ENCODE measurements around the gene NOL4L. TPM values are rescaled to one million over a fixed set of nuclear protein-coding genes. Genes with fewer than 3 reads are reported as not detected.
A peak's percentile ranks its signal among the peaks of the same experiment; 100 is the strongest.

The NOL4L gene
- total RNA-seq, 2 donors from 2014 or later, result 60.9 to 62.9 TPM

- Mint-ChIP-seq H3K27ac (peak overlapping the region; percentile 88), H3K27me3 (no peaks in the 10 kb centered on the region), H3K4me1 (peaks cover 60% of the 10 kb centered on the region), H3K36me3 (ENCODE audit: low read depth) (peaks cover 8% of the 10 kb centered on the region), H3K4me3 (peak overlapping the region; percentile 74)
- no peaks in the 10 kb centered on the region for H3K9me3 ChIP-seq (ENCODE audit: control insufficient read depth, low read length, poor library complexity, severe bottlenecking)
- DNase-seq (no peak), ATAC-seq (no peak)
Measured at GRCh38 chr20:32528905-32529670, 56.0 kb downstream of the NOL4L start.

- ATAC-seq, result no peak
- peaks cover 8% of the 10 kb centered on the region for H3K36me3 Mint-ChIP-seq (ENCODE audit: low read depth)
- H3K27me3 Mint-ChIP-seq, result no peaks in the 10 kb centered on the region
- H3K27ac Mint-ChIP-seq, result peak overlapping the region; percentile 88
- H3K9me3 ChIP-seq (ENCODE audit: control insufficient read depth, low read length, poor library complexity, severe bottlenecking), result no peaks in the 10 kb centered on the region
- no peak for DNase-seq
- peak overlapping the region; percentile 74 for H3K4me3 Mint-ChIP-seq
- peaks cover 61% of the 10 kb centered on the region for H3K4me1 Mint-ChIP-seq
Measured at GRCh38 chr20:32528171-32528891, 56.8 kb downstream of the NOL4L start.

DNA sequence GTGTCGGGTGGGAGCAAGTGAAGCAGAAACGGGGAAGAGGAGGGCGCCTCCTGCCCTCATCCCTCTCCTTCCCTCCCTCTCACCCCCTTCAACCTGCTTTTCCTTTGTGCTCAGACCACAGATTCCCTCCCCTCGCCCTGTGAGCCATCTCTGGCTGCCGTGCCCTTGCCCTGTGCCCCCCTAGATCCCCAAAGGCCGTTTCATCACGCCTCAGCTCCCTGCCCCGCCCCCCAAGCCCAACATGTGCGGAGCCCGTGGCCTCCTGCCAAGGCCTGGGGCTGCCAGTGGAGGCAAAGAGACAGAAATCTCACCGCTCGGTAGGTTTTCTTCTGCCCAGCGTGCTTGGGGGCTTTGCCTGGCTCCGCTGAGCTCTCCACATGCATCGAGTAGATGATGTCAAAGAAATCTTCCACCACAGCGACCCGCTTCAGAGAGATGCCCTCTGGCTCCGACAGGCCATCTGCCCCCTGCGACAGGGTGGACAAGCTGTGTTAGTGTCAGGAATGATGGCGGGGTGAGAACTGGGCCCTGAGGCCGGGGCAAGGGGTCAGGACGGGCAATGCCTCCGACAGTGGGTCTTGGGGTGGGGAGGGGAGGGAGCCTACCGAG, 57.6 kb downstream of the NOL4L start:
- peak overlapping the region; percentile 88 for H3K27ac Mint-ChIP-seq
- H3K4me1 Mint-ChIP-seq, result peaks cover 64% of the 10 kb centered on the region
- DNase-seq, result no peak
- peak overlapping the region; percentile 43 for H3K4me3 Mint-ChIP-seq
- peaks cover 8% of the 10 kb centered on the region for H3K36me3 Mint-ChIP-seq (ENCODE audit: low read depth)
- ATAC-seq, result no peak
- H3K27me3 Mint-ChIP-seq, result no peaks in the 10 kb centered on the region
- H3K9me3 ChIP-seq (ENCODE audit: control insufficient read depth, low read length, poor library complexity, severe bottlenecking), result no peaks in the 10 kb centered on the region

DNA sequence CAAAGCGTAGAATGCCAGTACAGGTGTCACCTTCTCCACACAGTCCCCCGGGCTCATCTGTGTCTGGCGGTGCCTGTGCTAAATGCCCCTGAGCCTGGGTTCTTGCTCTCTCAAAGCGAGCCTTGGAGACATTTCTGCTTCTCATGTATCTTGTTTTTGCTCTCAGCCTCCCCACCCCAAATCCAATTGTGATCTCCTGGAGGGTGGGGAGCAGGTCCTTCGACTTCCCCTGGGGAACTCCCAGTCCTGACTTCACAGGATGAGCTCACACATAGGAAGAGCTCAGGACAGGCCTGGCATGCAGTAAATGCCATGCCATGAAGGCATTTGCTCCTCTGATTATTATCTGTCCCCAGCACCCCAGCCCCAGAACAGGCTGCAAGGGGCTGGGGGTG, 58.1 kb downstream of the NOL4L start:
- Mint-ChIP-seq H3K27ac (peak overlapping the region; percentile 88), H3K27me3 (no peaks in the 10 kb centered on the region), H3K4me3 (peak overlapping the region; percentile 43), H3K36me3 (ENCODE audit: low read depth) (peaks cover 8% of the 10 kb centered on the region), H3K4me1 (peaks cover 64% of the 10 kb centered on the region)
- DNase-seq (no peak), ATAC-seq (no peak)
- H3K9me3 ChIP-seq (ENCODE audit: control insufficient read depth, low read length, poor library complexity, severe bottlenecking), result no peaks in the 10 kb centered on the region

DNA sequence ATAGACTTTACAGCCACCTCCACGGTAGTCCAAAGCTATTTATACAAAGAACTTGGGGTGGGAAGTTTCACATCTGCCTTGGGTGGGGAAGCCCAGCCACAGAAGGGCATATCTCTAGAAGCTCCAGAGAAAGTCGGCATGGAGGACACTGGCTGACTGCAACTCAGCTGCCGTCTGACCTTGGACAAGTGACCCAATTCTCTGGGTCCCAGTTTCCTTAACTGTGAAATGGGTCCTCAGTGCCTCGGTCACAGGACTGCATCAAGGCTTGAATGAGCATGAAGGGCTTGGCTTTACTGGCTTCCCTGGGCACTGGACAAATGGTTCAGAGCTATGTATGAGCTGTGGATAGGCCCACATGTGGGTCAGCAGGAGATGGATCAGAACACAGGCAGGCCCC, 58.6 kb downstream of the NOL4L start:
- DNase-seq (no peak), ATAC-seq (no peak)
- H3K27ac Mint-ChIP-seq, result peak overlapping the region; percentile 88
- no peak overlapping the region for H3K4me3 Mint-ChIP-seq
- H3K9me3 ChIP-seq (ENCODE audit: control insufficient read depth, low read length, poor library complexity, severe bottlenecking), result no peaks in the 10 kb centered on the region
- no peaks in the 10 kb centered on the region for H3K27me3 Mint-ChIP-seq
- H3K36me3 Mint-ChIP-seq (ENCODE audit: low read depth), result peaks cover 8% of the 10 kb centered on the region
- peaks cover 63% of the 10 kb centered on the region for H3K4me1 Mint-ChIP-seq

DNA sequence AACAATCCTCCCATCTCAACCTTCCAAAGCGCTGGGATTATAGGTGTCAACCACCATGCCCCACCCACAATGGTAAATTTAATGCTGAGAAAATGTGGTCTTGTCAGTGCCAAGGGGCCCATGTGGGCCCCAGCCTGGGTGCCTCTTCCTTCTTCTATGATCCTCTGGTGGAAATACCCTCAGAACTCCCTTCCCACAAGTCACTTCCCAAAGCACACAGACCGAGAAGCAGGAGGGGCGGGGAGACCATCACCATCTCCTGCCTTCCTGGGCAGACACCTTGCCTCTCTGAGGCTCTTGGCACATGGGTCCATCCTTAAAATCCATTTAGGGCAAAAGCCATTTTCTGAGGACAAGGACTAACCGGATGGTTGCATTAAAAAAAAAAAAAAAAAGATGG, 59.0 kb downstream of the NOL4L start:
- peaks cover 63% of the 10 kb centered on the region for H3K4me1 Mint-ChIP-seq
- H3K27ac Mint-ChIP-seq, result peak overlapping the region; percentile 88
- no peak overlapping the region for H3K4me3 Mint-ChIP-seq
- no peaks in the 10 kb centered on the region for H3K27me3 Mint-ChIP-seq
- DNase-seq, result no peak
- H3K36me3 Mint-ChIP-seq (ENCODE audit: low read depth), result peaks cover 8% of the 10 kb centered on the region
- H3K9me3 ChIP-seq (ENCODE audit: control insufficient read depth, low read length, poor library complexity, severe bottlenecking), result no peaks in the 10 kb centered on the region
- ATAC-seq, result no peak

- DNase-seq (no peak), ATAC-seq (no peak)
- peaks cover 8% of the 10 kb centered on the region for H3K36me3 Mint-ChIP-seq (ENCODE audit: low read depth)
- H3K27ac Mint-ChIP-seq, result peak overlapping the region; percentile 86
- H3K4me1 Mint-ChIP-seq, result peaks cover 61% of the 10 kb centered on the region
- H3K9me3 ChIP-seq (ENCODE audit: control insufficient read depth, low read length, poor library complexity, severe bottlenecking), result no peaks in the 10 kb centered on the region
- H3K4me3 Mint-ChIP-seq, result no peak overlapping the region
- no peaks in the 10 kb centered on the region for H3K27me3 Mint-ChIP-seq
Measured at GRCh38 chr20:32524829-32525501, 60.2 kb downstream of the NOL4L start.

DNA sequence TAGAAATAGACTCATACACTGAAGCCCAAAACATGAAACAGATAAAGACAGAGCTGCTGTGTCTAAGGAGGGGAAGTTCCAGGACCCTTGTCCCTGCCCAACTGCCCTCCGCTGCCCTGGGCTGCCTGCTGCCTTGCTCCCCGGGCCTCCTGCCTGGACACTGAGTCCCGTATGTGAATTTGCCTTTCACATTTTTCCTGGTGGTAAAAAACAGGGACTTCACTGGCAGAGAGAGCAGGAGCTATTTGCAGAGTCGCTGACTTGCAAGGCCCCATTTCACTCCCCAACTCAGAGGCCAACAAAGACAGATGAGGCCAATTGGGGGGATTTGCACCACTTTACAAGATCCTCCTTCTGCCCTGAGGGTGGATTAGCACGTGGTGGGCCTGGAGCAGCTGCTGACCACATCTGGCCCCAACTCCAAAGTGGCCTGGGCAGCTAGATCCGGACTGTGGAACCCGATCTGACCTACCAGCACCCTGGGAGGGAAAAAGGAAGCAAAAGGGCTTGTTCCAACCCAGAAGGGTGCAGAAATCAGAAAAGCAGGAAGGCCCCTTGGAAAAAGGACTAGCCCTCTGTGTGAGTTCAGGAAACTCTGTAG, 61.4 kb downstream of the NOL4L start:
- DNase-seq (no peak), ATAC-seq (no peak)
- H3K27ac Mint-ChIP-seq, result peak overlapping the region; percentile 86
- H3K36me3 Mint-ChIP-seq (ENCODE audit: low read depth), result peaks cover 8% of the 10 kb centered on the region
- no peaks in the 10 kb centered on the region for H3K9me3 ChIP-seq (ENCODE audit: control insufficient read depth, low read length, poor library complexity, severe bottlenecking)
- H3K4me3 Mint-ChIP-seq, result no peak overlapping the region
- no peaks in the 10 kb centered on the region for H3K27me3 Mint-ChIP-seq
- peaks cover 49% of the 10 kb centered on the region for H3K4me1 Mint-ChIP-seq

GRCh38 chr20:32522776-32523612, 62.1 kb downstream of the NOL4L start:
- peak overlapping the region; percentile 28 for H3K4me3 Mint-ChIP-seq

GRCh38 chr20:32522526-32522775, 62.7 kb downstream of the NOL4L start:
- H3K4me3 Mint-ChIP-seq, result peak overlapping the region; percentile 28
- ATAC-seq (peak; percentile 32), DNase-seq (no peak)

More at GRCh38 chr20:32522776-32523612, 62.1 kb downstream of the NOL4L start:
- Mint-ChIP-seq H3K27me3 (no peaks in the 10 kb centered on the region), H3K4me1 (peaks cover 45% of the 10 kb centered on the region), H3K27ac (peak overlapping the region; percentile 86), H3K36me3 (ENCODE audit: low read depth) (peaks cover 8% of the 10 kb centered on the region)
- no peak for DNase-seq
- ATAC-seq, result peak; percentile 14
- H3K9me3 ChIP-seq (ENCODE audit: control insufficient read depth, low read length, poor library complexity, severe bottlenecking), result no peaks in the 10 kb centered on the region

GRCh38 chr20:32521780-32522525, 63.2 kb downstream of the NOL4L start:
- H3K9me3 ChIP-seq (ENCODE audit: control insufficient read depth, low read length, poor library complexity, severe bottlenecking), result no peaks in the 10 kb centered on the region
- Mint-ChIP-seq H3K4me1 (peaks cover 39% of the 10 kb centered on the region), H3K4me3 (peak overlapping the region; percentile 41), H3K27me3 (no peaks in the 10 kb centered on the region), H3K36me3 (ENCODE audit: low read depth) (peaks cover 6% of the 10 kb centered on the region), H3K27ac (peak overlapping the region; percentile 86)
- peak; percentile 88 for ATAC-seq
- peak; percentile 60 to 64 (median 62) for DNase-seq

More at GRCh38 chr20:32522526-32522775, 62.7 kb downstream of the NOL4L start:
- no peaks in the 10 kb centered on the region for H3K9me3 ChIP-seq (ENCODE audit: control insufficient read depth, low read length, poor library complexity, severe bottlenecking)
- Mint-ChIP-seq H3K4me1 (peaks cover 44% of the 10 kb centered on the region), H3K36me3 (ENCODE audit: low read depth) (peaks cover 8% of the 10 kb centered on the region), H3K27me3 (no peaks in the 10 kb centered on the region), H3K27ac (peak overlapping the region; percentile 86)

GRCh38 chr20:32520927-32521203, 64.3 kb downstream of the NOL4L start:
- no peak overlapping the region for H3K4me3 Mint-ChIP-seq
- no peaks in the 10 kb centered on the region for H3K27me3 Mint-ChIP-seq
- DNase-seq (no peak), ATAC-seq (no peak)
- peaks cover 36% of the 10 kb centered on the region for H3K4me1 Mint-ChIP-seq
- H3K36me3 Mint-ChIP-seq (ENCODE audit: low read depth), result peaks cover 3% of the 10 kb centered on the region
- no peaks in the 10 kb centered on the region for H3K9me3 ChIP-seq (ENCODE audit: control insufficient read depth, low read length, poor library complexity, severe bottlenecking)
- peak overlapping the region; percentile 86 for H3K27ac Mint-ChIP-seq

Data from T-helper 17 cell (primary cell).